ENCODE data around the gene FBL. TPM values are rescaled to one million over a fixed set of nuclear protein-coding genes. Genes with fewer than 3 reads are reported as not detected.

FBL gene
- total and polyA plus RNA-seq, 2 donors (not counting 1 experiment from before 2014, with no cell fraction given): 253 to 376 TPM

DNA sequence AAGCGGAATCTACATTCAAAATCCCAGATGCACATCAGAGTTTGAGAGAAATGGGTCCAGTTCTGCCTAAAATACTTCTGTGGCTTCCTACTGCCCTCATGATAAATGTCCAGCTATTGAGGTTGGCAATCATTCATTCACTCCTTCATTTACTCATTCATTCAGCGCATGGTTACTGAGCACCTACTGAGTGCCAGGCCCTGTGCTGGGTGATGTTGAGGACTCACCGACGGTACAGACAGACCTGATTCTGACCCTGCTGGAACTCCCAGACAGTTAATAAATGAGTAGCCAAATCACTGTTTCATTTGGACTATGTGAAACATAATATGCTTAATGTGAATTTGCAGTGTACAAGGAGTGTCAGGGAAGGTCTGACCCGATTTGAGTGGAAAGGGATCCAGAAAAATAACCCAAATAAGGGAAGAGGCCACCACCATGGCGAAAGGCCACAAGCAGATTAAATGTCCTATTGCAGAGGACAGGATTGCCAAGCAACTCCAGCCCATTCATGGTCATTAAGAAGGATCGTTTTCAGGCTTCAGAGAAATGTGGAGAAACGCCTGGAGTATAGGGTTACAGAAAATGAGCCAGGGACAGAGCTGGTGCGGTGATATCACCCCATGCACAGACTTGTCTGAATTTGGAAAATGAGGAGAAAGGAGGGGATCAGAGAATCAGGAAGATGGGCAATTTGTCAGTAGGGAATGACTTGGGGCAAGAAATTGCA lies 32.8 kb downstream of the FBL start:
- intact Hi-C loops (cut with micrococcal nuclease): no loop called here
- POLR2A ChIA-PET: no interaction called here
- Histone ChIP-seq H2AFZ (ENCODE audit: insufficient read depth, low read depth, low read length, poor library complexity, severe bottlenecking) (no peak overlapping the region), H3K27ac (ENCODE audit: low read length in 2 of 2) (no peak overlapping the region), H3K36me3 (replicated peaks in 1 of 2; ENCODE audit: control extremely low read depth in 1 of 2, control insufficient read depth in 1 of 2, extremely low read depth in 1 of 2, insufficient read depth in 2 of 2, low read length in 1 of 2) (peaks cover 0 to 2% of the 10 kb centered on the region in 2 experiments), H3K9me3 (ENCODE audit: control extremely low read depth in 1 of 3, control insufficient read depth in 2 of 3, insufficient read depth in 1 of 3, low read length in 2 of 3) (no peaks in the 10 kb centered on the region), H3K79me2 (ENCODE audit: control insufficient read depth, insufficient read depth, low read length) (peaks cover 7% of the 10 kb centered on the region), H4K20me1 (ENCODE audit: control insufficient read depth, insufficient read depth, low read length, poor library complexity, severe bottlenecking) (no peaks in the 10 kb centered on the region), H3K4me2 (replicated peaks; ENCODE audit: low read depth, low read length, poor library complexity, severe bottlenecking) (no peak overlapping the region), H3K27me3 (replicated peaks in 1 of 4; ENCODE audit: control extremely low read depth in 1 of 4, control insufficient read depth in 3 of 4, insufficient read depth in 4 of 4, low read length in 3 of 4) (no peaks in the 10 kb centered on the region), H3K4me3 (ENCODE audit: control extremely low read depth in 1 of 5, extremely low read depth in 1 of 5, insufficient read depth in 1 of 5, low read depth in 2 of 5, low read length in 4 of 5) (no peak overlapping the region), H3K9ac (ENCODE audit: low read length) (no peak overlapping the region), H3K4me1 (ENCODE audit: control insufficient read depth in 2 of 2, insufficient read depth in 2 of 2, low read length in 2 of 2) (peaks cover 3 to 4% of the 10 kb centered on the region in 2 donors)
- TF ChIP-seq, protein P1, sequence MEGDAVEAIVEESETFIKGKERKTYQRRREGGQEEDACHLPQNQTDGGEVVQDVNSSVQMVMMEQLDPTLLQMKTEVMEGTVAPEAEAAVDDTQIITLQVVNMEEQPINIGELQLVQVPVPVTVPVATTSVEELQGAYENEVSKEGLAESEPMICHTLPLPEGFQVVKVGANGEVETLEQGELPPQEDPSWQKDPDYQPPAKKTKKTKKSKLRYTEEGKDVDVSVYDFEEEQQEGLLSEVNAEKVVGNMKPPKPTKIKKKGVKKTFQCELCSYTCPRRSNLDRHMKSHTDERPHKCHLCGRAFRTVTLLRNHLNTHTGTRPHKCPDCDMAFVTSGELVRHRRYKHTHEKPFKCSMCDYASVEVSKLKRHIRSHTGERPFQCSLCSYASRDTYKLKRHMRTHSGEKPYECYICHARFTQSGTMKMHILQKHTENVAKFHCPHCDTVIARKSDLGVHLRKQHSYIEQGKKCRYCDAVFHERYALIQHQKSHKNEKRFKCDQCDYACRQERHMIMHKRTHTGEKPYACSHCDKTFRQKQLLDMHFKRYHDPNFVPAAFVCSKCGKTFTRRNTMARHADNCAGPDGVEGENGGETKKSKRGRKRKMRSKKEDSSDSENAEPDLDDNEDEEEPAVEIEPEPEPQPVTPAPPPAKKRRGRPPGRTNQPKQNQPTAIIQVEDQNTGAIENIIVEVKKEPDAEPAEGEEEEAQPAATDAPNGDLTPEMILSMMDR (IDR thresholded peaks at IDR 0.05): no peak
- TF ChIP-seq EZH2 (IDR thresholded peaks at IDR 0.05; ENCODE audit: borderline replicate concordance, insufficient read depth, low read depth, low read length, poor library complexity, severe bottlenecking): no peak
- ATAC-seq (ENCODE audit: low read depth) (no peak), DNase-seq (no peak)
- CTCF ChIA-PET: no interaction called here
- Mint-ChIP-seq H3K4me1 (peaks cover 3% of the 10 kb centered on the region), H3K27me3 (no peaks in the 10 kb centered on the region), H3K27ac (no peak overlapping the region), H3K9me3 (ENCODE audit: insufficient read depth) (no peaks in the 10 kb centered on the region), H3K4me3 (no peak overlapping the region)
- 92% methylated on average over 6 of the region's 9 CpGs for WGBS (ENCODE audit: insufficient coverage)

DNA sequence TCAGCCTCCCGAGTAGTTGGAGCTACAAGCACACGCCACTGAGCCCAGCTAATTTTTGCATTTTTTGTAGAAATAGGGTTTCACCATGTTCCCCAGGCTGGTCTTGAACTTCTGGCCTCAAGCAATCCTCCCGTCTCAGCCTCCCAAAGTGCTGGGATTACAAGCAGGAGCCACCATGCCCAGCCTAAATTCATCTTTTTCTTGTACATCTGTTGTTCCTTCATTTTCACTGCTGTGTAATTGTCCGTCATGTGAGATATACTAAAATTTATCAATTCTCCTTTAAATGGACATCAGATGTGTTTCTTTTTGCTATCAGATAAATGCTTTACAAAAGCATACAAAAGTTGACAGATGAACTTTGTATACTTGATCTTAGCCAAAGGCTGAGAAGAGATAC lies 35.1 kb downstream of the FBL start:
- H3K9me3 Mint-ChIP-seq (ENCODE audit: insufficient read depth): no peaks in the 10 kb centered on the region
- no peak overlapping the region for H3K4me3 Mint-ChIP-seq
- no peaks in the 10 kb centered on the region for H3K36me3 ChIP-seq (replicated peaks in 1 of 2; ENCODE audit: control extremely low read depth in 1 of 2, control insufficient read depth in 1 of 2, extremely low read depth in 1 of 2, insufficient read depth in 2 of 2, low read length in 1 of 2)
- ChIA-PET CTCF (interaction anchor here (0.7 to 2.3 kb wide), 3 partner anchors 18 to 99 kb away, joined by 4 to 7 read pairs (median 5); no protein-coding TSS in a partner anchor), POLR2A (no interaction called here)
- TF ChIP-seq, protein P1 (IDR thresholded peaks at IDR 0.05): no peak
- TF ChIP-seq EZH2 (IDR thresholded peaks at IDR 0.05; ENCODE audit: borderline replicate concordance, insufficient read depth, low read depth, low read length, poor library complexity, severe bottlenecking): no peak
- ATAC-seq (ENCODE audit: low read depth) (no peak), DNase-seq (no peak)
- no peaks in the 10 kb centered on the region for H3K9me3 ChIP-seq (ENCODE audit: control extremely low read depth in 1 of 3, control insufficient read depth in 2 of 3, insufficient read depth in 1 of 3, low read length in 2 of 3)
- no peaks in the 10 kb centered on the region for H3K79me2 ChIP-seq (ENCODE audit: control insufficient read depth, insufficient read depth, low read length)
- H3K27ac ChIP-seq (ENCODE audit: low read length in 2 of 2): no peak overlapping the region
- no peak overlapping the region for H3K27ac Mint-ChIP-seq
- H4K20me1 ChIP-seq (ENCODE audit: control insufficient read depth, insufficient read depth, low read length, poor library complexity, severe bottlenecking): no peaks in the 10 kb centered on the region
- no peak overlapping the region for H3K4me2 ChIP-seq (replicated peaks; ENCODE audit: low read depth, low read length, poor library complexity, severe bottlenecking)
- no peak overlapping the region for H3K9ac ChIP-seq (ENCODE audit: low read length)
- no peaks in the 10 kb centered on the region for H3K4me1 ChIP-seq (ENCODE audit: control insufficient read depth in 2 of 2, insufficient read depth in 2 of 2, low read length in 2 of 2)
- H3K27me3 ChIP-seq (replicated peaks in 1 of 4; ENCODE audit: control extremely low read depth in 1 of 4, control insufficient read depth in 3 of 4, insufficient read depth in 4 of 4, low read length in 3 of 4): no peaks in the 10 kb centered on the region
- intact Hi-C loops (cut with micrococcal nuclease): no loop called here
- WGBS (ENCODE audit: insufficient coverage): 100% methylated on average over 1 of the region's 4 CpGs
- no peak overlapping the region for H3K4me3 ChIP-seq (ENCODE audit: control extremely low read depth in 1 of 5, extremely low read depth in 1 of 5, insufficient read depth in 1 of 5, low read depth in 2 of 5, low read length in 4 of 5)
- H2AFZ ChIP-seq (ENCODE audit: insufficient read depth, low read depth, low read length, poor library complexity, severe bottlenecking): no peak overlapping the region
- H3K27me3 Mint-ChIP-seq: peaks cover 4% of the 10 kb centered on the region
- H3K4me1 Mint-ChIP-seq: no peaks in the 10 kb centered on the region

All from B cell (primary cell).